Left ventricle myocardium inferior (tissue), 1 donor: Measurements from ENCODE around the gene HMGCL. TPM values are rescaled to one million over a fixed set of nuclear protein-coding genes. Genes with fewer than 3 reads are reported as not detected.

Experiments
- DNase-seq: peaks from one replicate; pipeline ENCODE4 v3.0.0-alpha.2; 2020
- H3K27ac ChIP-seq: fragments of 200-600 bp; replicated peaks from 2 replicates; pipeline ENCODE4 v1.8.0; 2021
- H3K27me3 ChIP-seq: fragments of 200-600 bp; 2 replicates; pipeline ENCODE4 v1.8.0; 2021; ENCODE audit warnings: low read depth
- H3K36me3 ChIP-seq: fragments of 200-600 bp; 2 replicates; pipeline ENCODE4 v1.8.0; 2021
- H3K4me1 ChIP-seq: fragments of 200-600 bp; 2 replicates; pipeline ENCODE4 v1.8.0; 2021
- H3K4me3 ChIP-seq: fragments of 200-600 bp; 2 replicates; pipeline ENCODE4 v1.8.0; 2021; ENCODE audit warnings: mild to moderate bottlenecking, moderate library complexity
- H3K9me3 ChIP-seq: fragments of 200-600 bp; replicated peaks from 2 replicates; pipeline ENCODE4 v1.8.0; 2021
- intact Hi-C: fragments of 100-400 bp; cut with micrococcal nuclease; formaldehyde crosslinking; loops from one replicate; pipeline ENCODE4 v1.11.0; 2022
- total RNA-seq: library from RNA; stranded (reverse); fragmentation: NEBNext Ultra II Directional; extraction: Animal tissue kit (Norgen Biotek cat#: 25700); gene quantifications from one replicate; pipeline ENCODE4 v1.2.1, GENCODE V29; 2021
- TF ChIP-seq, protein P1 (sequence below): fragments of 200-600 bp; IDR thresholded peaks from 2 replicates; pipeline ENCODE4 v1.8.0; 2021; ENCODE audit warnings: antibody characterized with exemption, mild to moderate bottlenecking, borderline replicate concordance
- donor health status: DM: no; HTN: yes; CAD: no; lungs with severe emphysema.

Gene HMGCL
- total RNA-seq, 1 donor from 2014 or later: 31.9 TPM

DNA sequence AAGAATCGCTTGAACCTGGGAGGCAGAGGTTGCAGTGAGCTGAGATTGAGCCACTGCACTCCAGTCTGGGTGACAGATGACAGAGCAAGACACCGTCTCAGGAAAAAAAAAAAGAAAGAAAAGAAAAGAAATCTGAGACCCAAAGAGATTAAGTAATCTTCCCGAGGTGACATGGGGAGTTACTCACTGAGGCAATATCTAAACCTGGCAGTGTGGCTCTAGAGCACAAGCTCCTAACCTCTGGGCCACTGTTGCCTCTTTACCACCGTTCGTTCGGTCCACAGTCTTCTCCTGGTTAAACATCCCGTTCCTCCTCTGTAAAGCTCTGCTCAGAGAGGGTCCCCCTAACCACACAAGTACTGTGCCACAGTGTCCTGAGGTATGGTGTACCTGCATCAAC is 1.5 kb downstream of the HMGCL start:
- no peaks in the 10 kb centered on the region for H3K27me3 ChIP-seq
- DNase-seq: no peak
- intact Hi-C loops: no loop called here
- no peak overlapping the region for H3K4me3 ChIP-seq
- H3K4me1 ChIP-seq: peaks cover 25% of the 10 kb centered on the region
- no peak overlapping the region for H3K27ac ChIP-seq
- H3K9me3 ChIP-seq: no peaks in the 10 kb centered on the region
- TF ChIP-seq, protein P1, sequence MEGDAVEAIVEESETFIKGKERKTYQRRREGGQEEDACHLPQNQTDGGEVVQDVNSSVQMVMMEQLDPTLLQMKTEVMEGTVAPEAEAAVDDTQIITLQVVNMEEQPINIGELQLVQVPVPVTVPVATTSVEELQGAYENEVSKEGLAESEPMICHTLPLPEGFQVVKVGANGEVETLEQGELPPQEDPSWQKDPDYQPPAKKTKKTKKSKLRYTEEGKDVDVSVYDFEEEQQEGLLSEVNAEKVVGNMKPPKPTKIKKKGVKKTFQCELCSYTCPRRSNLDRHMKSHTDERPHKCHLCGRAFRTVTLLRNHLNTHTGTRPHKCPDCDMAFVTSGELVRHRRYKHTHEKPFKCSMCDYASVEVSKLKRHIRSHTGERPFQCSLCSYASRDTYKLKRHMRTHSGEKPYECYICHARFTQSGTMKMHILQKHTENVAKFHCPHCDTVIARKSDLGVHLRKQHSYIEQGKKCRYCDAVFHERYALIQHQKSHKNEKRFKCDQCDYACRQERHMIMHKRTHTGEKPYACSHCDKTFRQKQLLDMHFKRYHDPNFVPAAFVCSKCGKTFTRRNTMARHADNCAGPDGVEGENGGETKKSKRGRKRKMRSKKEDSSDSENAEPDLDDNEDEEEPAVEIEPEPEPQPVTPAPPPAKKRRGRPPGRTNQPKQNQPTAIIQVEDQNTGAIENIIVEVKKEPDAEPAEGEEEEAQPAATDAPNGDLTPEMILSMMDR: no peak
- peaks cover 14% of the 10 kb centered on the region for H3K36me3 ChIP-seq

DNA sequence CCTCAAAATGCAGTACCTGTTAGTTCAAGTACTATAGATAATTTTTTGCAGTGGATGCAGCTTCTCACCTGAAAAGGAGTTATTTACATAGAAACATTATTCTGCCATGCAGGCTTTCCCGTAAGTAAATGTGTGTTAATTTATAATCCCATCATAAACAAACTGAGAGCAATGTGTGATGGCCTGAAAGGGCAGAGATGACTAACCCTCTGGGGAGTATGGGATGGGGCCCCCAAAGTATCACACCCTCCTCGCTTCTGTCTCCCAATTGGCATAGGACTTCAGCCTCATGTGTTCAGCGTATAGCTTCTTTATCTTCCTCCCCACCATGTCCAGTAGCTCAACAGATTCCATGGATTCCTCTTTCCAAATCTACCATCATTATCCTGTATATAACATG is 7.6 kb downstream of the HMGCL start:
- Histone ChIP-seq H3K4me1 (no peaks in the 10 kb centered on the region), H3K36me3 (peaks cover 74% of the 10 kb centered on the region), H3K4me3 (no peak overlapping the region), H3K27ac (no peak overlapping the region), H3K9me3 (no peaks in the 10 kb centered on the region), H3K27me3 (no peaks in the 10 kb centered on the region)
- intact Hi-C loops: no loop called here
- no peak for DNase-seq
- TF ChIP-seq, protein P1: no peak

DNA sequence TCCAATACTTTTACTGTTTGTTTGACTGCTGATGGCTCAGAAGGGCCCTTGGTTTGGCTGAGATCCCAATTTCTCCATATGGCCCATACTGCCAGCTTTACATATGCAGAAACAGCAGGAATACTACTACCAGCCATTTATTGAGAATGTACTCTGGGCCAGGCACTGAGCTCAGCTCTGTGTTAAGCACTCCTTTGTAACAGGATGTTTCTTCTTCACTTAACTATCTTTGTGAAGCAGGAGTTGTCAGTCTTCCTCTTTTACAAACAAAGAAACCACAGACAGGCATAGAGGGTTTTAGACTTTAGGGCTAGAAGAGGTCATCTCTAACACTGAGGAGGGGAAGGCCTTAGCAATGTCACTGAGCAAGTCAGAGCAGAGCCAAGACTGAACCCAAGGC is 8.3 kb downstream of the HMGCL start:
- TF ChIP-seq, protein P1: no peak
- intact Hi-C loops: no loop called here

GRCh38 chr1:23816361-23816760 is 8.9 kb downstream of the HMGCL start:
- DNase-seq: no peak
- H3K9me3 ChIP-seq: no peaks in the 10 kb centered on the region
- TF ChIP-seq, protein P1: no peak
- H3K27me3 ChIP-seq: no peaks in the 10 kb centered on the region
- no peak overlapping the region for H3K27ac ChIP-seq
- H3K36me3 ChIP-seq: peaks cover 87% of the 10 kb centered on the region
- no peak overlapping the region for H3K4me3 ChIP-seq
- peaks cover 2% of the 10 kb centered on the region for H3K4me1 ChIP-seq
- intact Hi-C loops: no loop called here

More for the DNA sequence above, 8.3 kb downstream of the HMGCL start:
- DNase-seq: no peak
- Histone ChIP-seq H3K27ac (no peak overlapping the region), H3K36me3 (peaks cover 82% of the 10 kb centered on the region), H3K4me1 (no peaks in the 10 kb centered on the region), H3K4me3 (no peak overlapping the region), H3K9me3 (no peaks in the 10 kb centered on the region), H3K27me3 (no peaks in the 10 kb centered on the region)

DNA sequence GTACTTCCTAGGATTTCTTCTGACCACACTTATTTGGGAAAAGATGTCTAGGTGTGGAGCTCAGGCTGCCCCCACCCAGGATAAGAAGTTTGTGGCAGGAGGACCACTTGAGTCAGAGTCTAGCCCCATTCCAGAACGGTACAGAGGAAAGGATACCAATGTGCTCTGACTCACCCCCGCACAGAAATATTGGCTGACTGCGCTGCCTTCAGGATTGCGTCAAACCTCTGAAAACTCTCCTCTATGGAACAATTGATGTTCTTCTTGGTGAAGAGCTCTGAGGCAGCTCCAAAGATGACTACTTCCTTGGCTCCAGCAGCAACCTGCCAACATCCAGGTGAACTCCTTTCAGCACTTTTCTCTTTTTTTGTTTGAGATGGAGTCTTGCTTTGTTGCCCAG is 11.2 kb downstream of the HMGCL start:
- TF ChIP-seq, protein P1: no peak
- intact Hi-C loops: no loop called here

More for the DNA sequence above, 11.2 kb downstream of the HMGCL start:
- no peak overlapping the region for H3K4me3 ChIP-seq
- no peak overlapping the region for H3K27ac ChIP-seq
- no peak for DNase-seq
- H3K27me3 ChIP-seq: no peaks in the 10 kb centered on the region
- peaks cover 78% of the 10 kb centered on the region for H3K36me3 ChIP-seq
- H3K4me1 ChIP-seq: peaks cover 18% of the 10 kb centered on the region
- H3K9me3 ChIP-seq: no peaks in the 10 kb centered on the region
